ENCODE results near the gene SLC35F2. TPM values are rescaled to one million over a fixed set of nuclear protein-coding genes. Genes with fewer than 3 reads are reported as not detected.
A peak's percentile ranks its signal among the peaks of the same experiment; 100 is the strongest.

The SLC35F2 gene
- polyA plus RNA-seq, 6 donors from 2014 or later = 20.6 to 37.1 (median 23.3) TPM

- DNase-seq (no peak), ATAC-seq (ENCODE audit: low read depth in 2 of 2) (no peak)
- H3K4me1 Mint-ChIP-seq = peaks cover 15 to 18% (median 15%) of the 10 kb centered on the region in 3 donors
- no peaks in the 10 kb centered on the region for H3K36me3 Mint-ChIP-seq
- no peaks in the 10 kb centered on the region for H3K9me3 Mint-ChIP-seq
- no peaks in the 10 kb centered on the region for H3K27me3 Mint-ChIP-seq
- H3K27ac Mint-ChIP-seq = no peak overlapping the region
- H3K4me3 Mint-ChIP-seq = no peak overlapping the region
Observed at GRCh38 chr11:107827041-107827440, 31.5 kb downstream of the SLC35F2 start.

DNA sequence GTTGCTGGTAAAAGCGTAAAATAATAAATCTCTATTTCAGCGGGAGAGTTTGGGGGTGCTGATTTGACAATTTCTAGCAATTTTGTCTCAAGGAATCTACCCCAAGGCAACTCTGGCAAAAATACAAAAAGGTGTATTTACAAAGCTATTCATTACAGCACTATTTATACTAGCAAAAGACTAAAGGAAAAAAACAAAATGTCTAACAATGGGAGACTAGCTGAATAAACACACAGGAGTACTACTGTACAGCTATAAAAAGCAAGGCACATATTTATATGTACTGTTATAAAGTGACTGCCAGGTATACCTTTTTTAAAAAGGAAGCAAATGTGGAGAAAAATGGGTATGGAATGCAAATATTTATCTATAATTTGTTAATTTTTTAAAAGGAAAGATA, 32.7 kb downstream of the SLC35F2 start:
- no peak for ATAC-seq (ENCODE audit: low read depth in 2 of 2)
- Mint-ChIP-seq H3K27me3 (no peaks in the 10 kb centered on the region), H3K9me3 (no peaks in the 10 kb centered on the region), H3K27ac (no peak overlapping the region), H3K4me1 (peaks cover 17 to 22% (median 22%) of the 10 kb centered on the region in 3 donors), H3K4me3 (no peak overlapping the region), H3K36me3 (no peaks in the 10 kb centered on the region)
- no peak for DNase-seq

- H3K36me3 Mint-ChIP-seq = no peaks in the 10 kb centered on the region
Observed at GRCh38 chr11:107824668-107825369, 33.8 kb downstream of the SLC35F2 start.

DNA sequence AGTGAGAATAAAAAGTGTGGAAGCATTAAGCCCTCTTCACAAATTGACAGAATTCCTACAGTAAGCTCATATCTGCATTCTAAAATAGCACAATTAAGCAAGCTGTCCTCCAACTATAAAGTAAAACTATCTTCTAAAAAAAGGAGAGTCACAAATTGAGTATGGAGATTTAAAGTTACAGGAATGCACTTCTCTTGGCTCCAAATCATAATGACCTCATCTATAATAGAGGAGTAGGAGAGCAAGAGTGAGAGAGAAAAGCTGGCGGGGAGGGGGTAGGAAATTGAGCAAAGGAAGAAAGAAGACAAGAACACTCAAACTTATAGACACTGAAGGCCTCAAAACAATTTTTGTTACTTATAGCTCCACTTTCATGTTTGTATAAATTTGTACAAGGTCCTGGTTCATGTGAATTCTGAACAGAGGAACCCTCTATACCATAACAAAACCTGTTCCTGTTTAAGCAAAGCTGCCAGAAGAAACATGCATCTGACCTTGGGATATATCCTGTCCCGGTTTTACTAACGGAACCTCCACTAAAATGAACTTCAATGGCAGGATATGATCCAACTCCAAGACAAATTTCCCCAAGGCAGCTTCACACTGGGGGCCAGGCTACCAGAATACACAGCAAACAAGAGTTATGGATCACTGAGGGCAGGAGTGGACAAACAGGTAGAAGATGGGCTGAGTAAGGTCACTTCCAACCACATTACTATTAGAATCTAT, 37.2 kb downstream of the SLC35F2 start:
- Mint-ChIP-seq H3K36me3 (peaks cover 0 to 4% of the 10 kb centered on the region in 2 donors), H3K27ac (peak overlapping the region in 1 of 6 donors; percentile 59), H3K9me3 (no peaks in the 10 kb centered on the region), H3K4me3 (no peak overlapping the region), H3K27me3 (no peaks in the 10 kb centered on the region), H3K4me1 (peaks cover 18 to 26% (median 20%) of the 10 kb centered on the region in 3 donors)
- DNase-seq (no peak), ATAC-seq (ENCODE audit: low read depth in 2 of 2) (no peak)

More at GRCh38 chr11:107824668-107825369, 33.8 kb downstream of the SLC35F2 start:
- no peaks in the 10 kb centered on the region for H3K27me3 Mint-ChIP-seq
- peaks cover 18 to 24% (median 22%) of the 10 kb centered on the region in 3 donors for H3K4me1 Mint-ChIP-seq
- ATAC-seq (ENCODE audit: low read depth in 2 of 2) = peak in 1 of 2 donors; percentile 33
- no peak overlapping the region for H3K27ac Mint-ChIP-seq
- no peak overlapping the region for H3K4me3 Mint-ChIP-seq
- DNase-seq = no peak
- H3K9me3 Mint-ChIP-seq = no peaks in the 10 kb centered on the region

- peak overlapping the region in 1 of 6 donors; percentile 12 for H3K27ac Mint-ChIP-seq
- no peaks in the 10 kb centered on the region for H3K27me3 Mint-ChIP-seq
- no peak for ATAC-seq (ENCODE audit: low read depth in 2 of 2)
- peaks cover 0 to 4% of the 10 kb centered on the region in 2 donors for H3K36me3 Mint-ChIP-seq
- H3K4me1 Mint-ChIP-seq = peaks cover 14 to 16% (median 14%) of the 10 kb centered on the region in 3 donors
- no peaks in the 10 kb centered on the region for H3K9me3 Mint-ChIP-seq
- no peak overlapping the region for H3K4me3 Mint-ChIP-seq
- no peak for DNase-seq
Observed at GRCh38 chr11:107819361-107820014, 39.1 kb downstream of the SLC35F2 start.

GRCh38 chr11:107818491-107818890, 40.1 kb downstream of the SLC35F2 start:
- DNase-seq (no peak), ATAC-seq (ENCODE audit: low read depth in 2 of 2) (no peak)
- peak overlapping the region in 1 of 6 donors; percentile 49 for H3K27ac Mint-ChIP-seq
- no peak overlapping the region for H3K4me3 Mint-ChIP-seq
- peaks cover 7 to 13% (median 11%) of the 10 kb centered on the region in 3 donors for H3K4me1 Mint-ChIP-seq
- H3K9me3 Mint-ChIP-seq = no peaks in the 10 kb centered on the region
- H3K36me3 Mint-ChIP-seq = peaks cover 0 to 4% of the 10 kb centered on the region in 2 donors
- no peaks in the 10 kb centered on the region for H3K27me3 Mint-ChIP-seq

DNA sequence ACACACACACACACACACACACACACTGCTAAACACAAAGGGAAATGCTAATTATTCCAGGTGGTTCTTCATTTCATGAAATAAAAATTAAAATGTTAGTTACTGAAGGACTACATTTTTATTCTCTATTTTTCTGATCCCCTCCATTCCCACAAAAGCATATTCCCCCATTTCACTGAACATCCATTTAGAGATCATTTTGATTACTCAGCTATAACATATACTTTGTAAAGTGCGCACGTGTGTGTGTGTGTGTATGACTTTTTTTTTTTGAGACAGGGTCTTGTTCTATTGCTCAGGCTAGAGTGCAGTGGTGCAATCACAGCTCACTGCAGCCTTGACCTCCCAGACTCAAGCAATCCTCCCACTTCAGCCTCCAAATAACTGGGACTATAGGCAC, 42.6 kb downstream of the SLC35F2 start:
- Mint-ChIP-seq H3K4me3 (no peak overlapping the region), H3K27ac (peak overlapping the region in 2 of 6 donors; percentile 50 to 83), H3K9me3 (no peaks in the 10 kb centered on the region), H3K4me1 (peaks cover 2 to 6% (median 5%) of the 10 kb centered on the region in 3 donors), H3K27me3 (no peaks in the 10 kb centered on the region), H3K36me3 (peaks cover 0 to 9% of the 10 kb centered on the region in 2 donors)
- DNase-seq (no peak), ATAC-seq (ENCODE audit: low read depth in 2 of 2) (no peak)

DNA sequence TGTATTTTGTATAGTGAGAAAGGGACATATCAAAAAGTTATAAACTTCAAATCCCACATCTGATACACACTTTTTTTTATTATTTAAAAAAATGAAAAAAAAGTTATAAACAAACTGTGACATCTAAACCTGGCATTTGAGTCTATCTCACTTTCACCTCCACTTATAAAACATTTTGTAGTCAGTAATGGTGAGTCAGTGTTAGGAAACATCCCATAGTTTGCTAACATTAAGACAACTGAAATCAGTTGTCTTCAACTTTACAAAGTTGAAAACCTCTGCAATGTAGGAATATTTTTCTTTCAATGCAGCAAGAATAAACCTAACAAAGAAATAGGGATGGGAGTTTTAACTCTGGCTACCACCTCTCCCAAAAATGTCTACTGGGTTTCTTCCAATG, 47.7 kb downstream of the SLC35F2 start:
- no peaks in the 10 kb centered on the region for H3K27me3 Mint-ChIP-seq
- no peak for DNase-seq
- no peak overlapping the region for H3K27ac Mint-ChIP-seq
- H3K4me3 Mint-ChIP-seq = no peak overlapping the region
- H3K4me1 Mint-ChIP-seq = no peaks in the 10 kb centered on the region
- H3K9me3 Mint-ChIP-seq = no peaks in the 10 kb centered on the region
- H3K36me3 Mint-ChIP-seq = peaks cover 5 to 29% of the 10 kb centered on the region in 2 donors
- no peak for ATAC-seq (ENCODE audit: low read depth in 2 of 2)

- Mint-ChIP-seq H3K4me3 (no peak overlapping the region), H3K4me1 (no peaks in the 10 kb centered on the region), H3K36me3 (peaks cover 13 to 35% of the 10 kb centered on the region in 2 donors), H3K27ac (no peak overlapping the region), H3K9me3 (no peaks in the 10 kb centered on the region), H3K27me3 (no peaks in the 10 kb centered on the region)
- no peak for DNase-seq
- ATAC-seq (ENCODE audit: low read depth in 2 of 2) = no peak
Observed at GRCh38 chr11:107808521-107808920, 50.1 kb downstream of the SLC35F2 start.

DNA sequence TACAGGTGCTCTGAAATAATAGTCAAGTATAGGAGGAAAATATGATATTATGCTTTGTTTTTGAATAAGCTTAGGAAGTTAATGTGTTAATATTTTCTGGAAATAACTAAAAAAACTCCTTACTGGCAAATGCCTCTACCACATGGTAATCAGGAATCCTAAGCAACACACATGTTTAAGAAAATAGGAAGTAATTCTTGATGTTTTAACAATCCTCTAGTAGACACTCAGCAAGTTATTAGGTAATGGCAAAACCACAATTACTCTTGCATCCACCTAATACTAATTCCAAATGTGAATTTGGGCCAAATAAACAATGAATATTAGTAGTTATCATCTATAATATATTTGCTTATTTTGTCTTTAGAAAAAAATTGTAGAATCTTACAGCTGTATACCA, 53.6 kb downstream of the SLC35F2 start:
- Mint-ChIP-seq H3K27me3 (no peaks in the 10 kb centered on the region), H3K4me3 (no peak overlapping the region), H3K27ac (no peak overlapping the region), H3K36me3 (peaks cover 22 to 37% of the 10 kb centered on the region in 2 donors), H3K9me3 (no peaks in the 10 kb centered on the region), H3K4me1 (no peaks in the 10 kb centered on the region)
- DNase-seq (no peak), ATAC-seq (ENCODE audit: low read depth in 2 of 2) (no peak)

GRCh38 chr11:107804211-107804610, 54.4 kb downstream of the SLC35F2 start:
- H3K36me3 Mint-ChIP-seq = peaks cover 22 to 37% of the 10 kb centered on the region in 2 donors
- ATAC-seq (ENCODE audit: low read depth in 2 of 2) (no peak), DNase-seq (no peak)
- H3K27ac Mint-ChIP-seq = no peak overlapping the region
- H3K4me1 Mint-ChIP-seq = no peaks in the 10 kb centered on the region
- no peaks in the 10 kb centered on the region for H3K9me3 Mint-ChIP-seq
- H3K27me3 Mint-ChIP-seq = no peaks in the 10 kb centered on the region
- H3K4me3 Mint-ChIP-seq = no peak overlapping the region

DNA sequence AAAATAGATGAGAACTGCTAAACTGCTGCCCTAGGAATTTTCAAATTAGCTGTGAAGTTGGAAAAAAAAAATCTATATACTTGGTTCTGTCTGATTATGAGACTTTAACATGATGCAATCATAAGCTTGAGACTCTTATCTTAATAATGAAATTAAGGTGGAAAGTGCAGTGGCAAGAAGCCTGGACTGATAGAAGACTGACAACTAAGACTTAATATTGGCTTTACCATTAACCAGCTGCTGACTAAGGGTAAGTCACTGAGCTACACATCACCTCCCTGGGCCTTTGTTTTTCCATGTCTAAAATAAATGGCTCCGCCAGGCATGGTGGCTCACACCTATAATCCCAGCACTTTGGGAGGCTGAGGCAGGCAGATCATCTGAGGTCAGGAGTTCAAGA, 56.9 kb downstream of the SLC35F2 start:
- ATAC-seq (ENCODE audit: low read depth in 2 of 2) = no peak
- no peaks in the 10 kb centered on the region for H3K9me3 Mint-ChIP-seq
- no peak for DNase-seq

GRCh38 chr11:107799218-107799859, 59.2 kb downstream of the SLC35F2 start:
- ATAC-seq (ENCODE audit: low read depth in 2 of 2) (peak in 1 of 2 donors; percentile 59), DNase-seq (peak; percentile 38)
- Mint-ChIP-seq H3K9me3 (peaks cover 0 to 6% (median 5%) of the 10 kb centered on the region in 7 donors), H3K27me3 (no peaks in the 10 kb centered on the region), H3K36me3 (peaks cover 32 to 40% of the 10 kb centered on the region in 2 donors), H3K4me1 (no peaks in the 10 kb centered on the region), H3K27ac (no peak overlapping the region), H3K4me3 (no peak overlapping the region)

More for the DNA sequence above, 56.9 kb downstream of the SLC35F2 start:
- Mint-ChIP-seq H3K27ac (peak overlapping the region in 1 of 6 donors; percentile 6), H3K36me3 (peaks cover 25 to 31% of the 10 kb centered on the region in 2 donors), H3K4me1 (no peaks in the 10 kb centered on the region), H3K27me3 (no peaks in the 10 kb centered on the region), H3K4me3 (no peak overlapping the region)
